Skeletal muscle cell (primary cell): Measurements from ENCODE around the gene GPR85.
"Not testable (repeated sequence)": the region's sequence is repeated elsewhere in the genome, so short reads cannot be mapped to it uniquely, and the experiment has no call there.

Experiments
- DNase-seq: peaks from one replicate; pipeline ENCODE4 v3.0.0-alpha.2; 2010; ENCODE audit warnings: low read depth
- H3K4me3 ChIP-seq: 2 replicates; pipeline ENCODE4 v1.5.1; 2011; ENCODE audit warnings: low read depth, mild to moderate bottlenecking, control low read depth, low read length, moderate library complexity

The GPR85 gene, protein sequence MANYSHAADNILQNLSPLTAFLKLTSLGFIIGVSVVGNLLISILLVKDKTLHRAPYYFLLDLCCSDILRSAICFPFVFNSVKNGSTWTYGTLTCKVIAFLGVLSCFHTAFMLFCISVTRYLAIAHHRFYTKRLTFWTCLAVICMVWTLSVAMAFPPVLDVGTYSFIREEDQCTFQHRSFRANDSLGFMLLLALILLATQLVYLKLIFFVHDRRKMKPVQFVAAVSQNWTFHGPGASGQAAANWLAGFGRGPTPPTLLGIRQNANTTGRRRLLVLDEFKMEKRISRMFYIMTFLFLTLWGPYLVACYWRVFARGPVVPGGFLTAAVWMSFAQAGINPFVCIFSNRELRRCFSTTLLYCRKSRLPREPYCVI

DNA sequence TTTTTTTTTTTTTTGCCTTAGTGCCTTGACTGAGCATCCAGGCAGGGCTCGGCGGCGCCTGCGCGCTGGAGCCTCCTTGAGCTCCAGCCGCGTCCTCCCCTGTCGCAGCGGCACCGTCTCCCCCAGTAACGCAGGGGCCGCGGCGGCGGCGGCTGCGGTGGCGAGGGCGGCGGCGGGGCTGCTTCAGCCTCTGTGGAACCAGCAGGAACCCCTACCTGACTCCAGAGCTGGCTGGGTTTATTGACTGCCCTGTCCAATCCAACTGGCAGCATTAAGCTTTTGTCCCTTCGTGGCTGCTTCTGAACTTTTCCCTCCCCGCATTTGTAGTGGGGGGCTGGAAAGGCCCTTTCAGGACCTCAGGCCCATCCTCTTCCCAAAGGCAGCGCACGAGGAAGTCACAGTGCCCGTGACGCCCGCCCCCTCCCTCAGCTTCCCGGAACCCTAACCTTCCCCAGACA, at the start of gene GPR85:
Gene GPR85 (minus strand): TSS at position 397 of the 458 bp plus-strand sequence. CDS start 2,106 bp downstream, outside the sequence.
- DNase-seq, result no peak
- H3K4me3 ChIP-seq, result peak within 1 kb of the TSS; percentile 68

DNA sequence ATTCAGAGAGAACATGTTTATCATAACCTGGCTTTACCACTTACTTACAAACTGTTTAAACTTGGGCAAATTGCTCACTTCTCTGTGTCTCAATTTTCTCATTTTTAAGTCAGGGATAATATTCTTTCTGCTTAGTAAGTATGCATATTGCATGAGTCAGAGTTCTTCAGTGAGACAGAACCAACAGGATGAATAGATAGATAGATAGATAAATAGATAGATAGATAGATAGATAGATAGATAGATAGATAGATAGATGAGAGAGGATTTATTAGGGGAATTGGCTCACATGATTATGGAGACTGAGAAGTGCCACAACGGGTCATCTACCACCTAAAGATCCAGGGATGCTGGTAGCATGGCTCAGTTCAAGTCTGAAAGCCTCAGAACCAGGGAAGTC, 47.4 kb upstream of the GPR85 start:
- H3K4me3 ChIP-seq, result no peak overlapping the region
- no peak for DNase-seq

DNA sequence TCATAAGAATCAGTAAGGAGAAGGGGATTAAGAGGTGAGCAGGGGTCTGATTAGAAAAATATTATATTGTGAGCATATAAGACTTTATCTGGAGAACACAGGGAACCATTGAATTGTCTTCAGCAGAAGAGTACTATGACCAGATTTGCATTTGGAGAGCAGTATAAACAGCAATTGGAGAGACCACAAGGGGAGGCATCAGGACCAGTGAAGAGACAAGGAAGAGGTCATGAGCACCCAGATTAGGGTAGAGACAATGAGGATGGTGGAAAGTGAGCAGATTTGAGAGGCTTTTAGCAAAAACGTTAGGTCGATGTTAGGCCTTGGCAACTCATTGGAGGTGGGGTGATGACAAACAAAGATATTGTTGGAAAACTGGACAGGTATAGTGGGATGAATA, 44.7 kb upstream of the GPR85 start:
- DNase-seq, result no peak
- H3K4me3 ChIP-seq, result no peak overlapping the region

DNA sequence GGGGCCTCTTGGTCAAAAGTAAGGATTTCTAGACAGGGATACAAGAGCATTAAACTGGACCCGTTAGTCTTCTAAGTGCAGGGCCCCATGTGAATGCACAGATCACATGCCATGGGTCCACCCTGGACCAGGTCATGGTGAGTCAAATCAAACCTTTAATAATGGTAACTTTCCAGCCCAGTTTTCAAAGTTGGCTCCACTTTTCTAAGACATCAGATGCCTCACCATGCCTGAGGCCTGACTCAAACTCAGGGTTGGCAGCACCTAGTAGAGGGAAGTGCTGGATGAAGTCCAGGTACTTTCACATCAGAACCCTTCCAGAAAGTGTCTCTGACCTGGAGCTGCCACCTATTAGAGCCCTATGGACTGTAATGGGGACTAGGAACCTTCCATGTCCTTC, 41.4 kb upstream of the GPR85 start:
- DNase-seq, result no peak

DNA sequence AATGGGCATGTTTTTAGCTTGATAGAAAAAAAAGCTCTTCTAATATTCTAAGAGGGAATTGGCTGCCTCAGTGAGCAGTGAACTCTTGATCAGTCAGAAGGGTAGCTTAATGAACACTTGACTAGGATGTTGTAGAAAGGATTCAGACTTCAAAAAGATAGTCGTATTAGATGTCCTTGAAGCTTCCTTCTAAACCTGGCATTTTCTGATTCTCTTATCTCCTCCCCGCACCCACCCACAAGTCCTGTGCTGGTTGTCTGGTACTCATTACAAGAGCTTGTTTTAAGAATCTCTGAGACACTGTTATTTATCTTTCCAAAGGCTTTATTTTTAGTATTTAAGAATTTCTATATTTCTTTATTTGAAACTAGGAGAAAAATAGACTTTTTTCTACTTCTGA, 39.1 kb upstream of the GPR85 start:
- no peak overlapping the region for H3K4me3 ChIP-seq
- no peak for DNase-seq

More for the DNA sequence above, 41.4 kb upstream of the GPR85 start:
- no peak overlapping the region for H3K4me3 ChIP-seq

DNA sequence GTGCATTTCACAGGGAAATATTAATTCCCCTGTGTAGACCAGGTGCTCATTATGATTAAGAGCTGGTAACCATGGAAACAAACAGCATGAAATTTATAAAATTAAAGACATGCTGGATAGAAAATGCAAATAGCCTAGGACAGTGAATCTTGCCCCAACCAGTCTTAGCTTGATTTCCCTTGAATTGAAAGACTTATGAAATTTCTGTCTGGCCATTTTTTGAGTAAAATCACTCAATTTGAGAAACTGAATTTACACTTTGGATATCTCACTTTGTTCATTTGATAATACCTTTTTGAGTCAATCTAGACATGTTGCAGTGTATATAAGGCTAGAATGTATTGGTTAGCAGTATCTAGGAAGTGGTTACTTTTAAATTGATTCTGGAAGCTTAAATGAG, 36.1 kb upstream of the GPR85 start:
- no peak for DNase-seq
- no peak overlapping the region for H3K4me3 ChIP-seq

DNA sequence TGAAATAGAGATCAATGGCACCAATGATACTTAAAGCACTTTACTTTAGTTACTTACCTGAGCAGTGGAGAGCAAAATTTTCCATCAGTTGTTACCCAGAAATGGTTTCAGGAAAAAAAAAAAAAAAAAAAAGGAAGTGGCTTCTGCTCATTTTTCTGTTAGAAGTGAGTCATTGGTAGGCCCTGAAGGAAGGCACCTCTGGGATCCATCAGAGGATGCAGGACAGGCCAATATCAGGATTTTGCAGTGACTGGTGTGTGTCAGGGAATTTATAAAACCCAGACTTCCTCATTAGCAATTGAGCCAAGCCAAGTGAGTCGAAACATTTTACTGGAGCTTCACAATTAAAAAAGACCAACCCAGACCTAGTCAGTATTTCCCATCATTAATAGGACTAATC, 34.0 kb upstream of the GPR85 start:
- no peak for DNase-seq
- no peak overlapping the region for H3K4me3 ChIP-seq

DNA sequence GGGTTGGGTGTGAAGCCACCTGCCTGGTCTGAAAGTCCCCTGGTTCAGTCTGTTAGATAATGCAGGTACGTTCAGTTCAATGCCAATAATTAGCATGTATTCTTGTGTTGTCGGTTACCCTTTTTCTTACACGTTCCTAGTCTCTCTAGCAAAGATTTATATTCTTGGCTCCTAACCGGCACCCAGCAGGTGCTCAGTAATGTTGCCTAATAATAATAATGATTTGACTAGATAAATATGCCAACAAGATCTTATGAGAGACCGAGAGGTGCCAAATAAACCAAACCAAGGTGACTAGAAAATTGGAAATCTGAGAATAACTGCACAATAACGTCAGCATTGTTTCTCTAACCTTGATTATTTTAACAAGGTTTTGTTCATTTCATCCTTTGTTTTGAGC, 32.8 kb upstream of the GPR85 start:
- no peak for DNase-seq

DNA sequence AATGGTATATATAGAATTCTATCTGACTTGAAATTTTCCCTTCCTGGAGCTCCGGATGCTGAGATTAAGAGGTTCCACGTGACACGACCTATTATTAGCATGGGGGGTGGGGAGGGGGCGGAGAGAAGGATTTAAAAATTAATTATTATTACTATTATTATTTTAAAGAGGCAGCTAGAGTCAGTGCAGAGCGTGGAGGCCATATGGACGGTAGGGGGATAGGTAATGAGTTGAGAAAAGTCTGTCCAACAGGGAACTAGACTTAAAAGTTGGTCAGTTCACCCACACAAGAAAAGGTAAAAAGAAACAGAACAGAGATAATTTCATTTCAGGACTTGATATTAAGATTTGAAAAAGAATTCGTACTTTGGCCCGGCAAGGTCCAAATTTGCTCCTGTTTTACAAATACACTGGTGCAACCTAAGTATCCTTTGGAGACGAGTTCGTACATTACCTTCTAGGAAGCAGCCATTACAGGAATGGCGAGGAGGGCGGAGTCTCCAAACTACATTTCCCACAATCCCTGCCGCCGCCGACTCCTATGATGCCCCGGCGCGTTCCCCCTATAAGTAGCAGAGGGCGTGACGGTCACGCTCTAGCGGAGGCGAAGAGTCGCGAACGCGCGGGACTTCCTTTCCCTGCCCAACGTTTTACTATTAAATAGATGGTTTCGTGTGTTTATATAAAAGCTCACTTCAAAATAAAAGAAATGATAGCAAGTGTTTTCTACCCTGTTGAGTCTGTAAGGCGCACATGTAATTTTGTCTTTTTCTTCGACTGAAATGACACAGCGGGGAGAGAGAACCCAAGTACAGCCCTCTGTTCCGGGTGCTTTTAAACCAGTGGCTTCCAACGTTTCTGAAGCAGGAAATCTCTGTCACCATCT, 31.7 kb upstream of the GPR85 start, which contains the start of gene SMIM30:
Gene SMIM30 (minus strand): TSS at position 481 of the 886 bp plus-strand sequence. CDS start 976 bp downstream, outside the sequence.
- peak within 1 kb of the TSS; percentile 67 for H3K4me3 ChIP-seq
- DNase-seq, result peak; percentile 58

More for the DNA sequence above, 32.8 kb upstream of the GPR85 start:
- H3K4me3 ChIP-seq, result no peak overlapping the region

DNA sequence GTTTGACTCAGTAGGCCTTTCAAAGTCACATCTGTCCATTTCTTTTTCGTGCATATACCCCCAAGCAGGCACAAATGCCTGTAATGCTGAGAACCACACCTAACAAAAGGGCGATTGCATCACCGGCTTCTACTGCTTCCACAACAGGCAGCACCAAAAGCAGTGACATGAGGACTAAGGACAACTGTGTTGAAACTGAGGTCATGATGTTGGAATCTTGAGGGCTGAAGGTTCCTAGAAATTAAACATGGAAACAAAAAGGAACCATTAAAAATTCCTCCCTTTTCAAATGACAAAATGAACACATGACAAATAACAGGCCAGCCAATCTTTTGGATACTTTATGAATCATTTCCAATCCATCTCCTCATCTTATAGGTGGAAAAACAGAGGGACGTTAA, 30.7 kb upstream of the GPR85 start:
- not testable (repeated sequence) for DNase-seq
- H3K4me3 ChIP-seq, result peak overlapping the region; percentile 67

DNA sequence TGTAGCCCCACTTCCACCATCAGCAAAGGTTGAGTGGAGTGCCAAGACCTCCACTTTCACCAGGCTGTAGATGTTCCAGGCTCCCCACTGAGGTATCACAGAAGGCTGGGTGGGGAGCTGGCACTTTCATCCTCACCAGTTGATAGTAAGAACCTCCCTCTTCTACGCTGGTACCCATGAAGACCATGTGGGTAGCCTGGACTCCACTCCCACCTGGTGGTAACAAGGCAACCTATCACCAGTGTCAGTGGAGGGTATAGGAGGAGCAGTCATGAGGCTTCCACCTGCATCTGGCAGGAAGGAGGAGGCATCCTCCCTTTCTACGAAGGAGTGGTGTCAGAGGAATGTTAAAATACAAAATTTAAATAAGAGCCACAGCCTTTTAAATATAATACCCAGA, 27.3 kb upstream of the GPR85 start:
- DNase-seq, result no peak
- no peak overlapping the region for H3K4me3 ChIP-seq

DNA sequence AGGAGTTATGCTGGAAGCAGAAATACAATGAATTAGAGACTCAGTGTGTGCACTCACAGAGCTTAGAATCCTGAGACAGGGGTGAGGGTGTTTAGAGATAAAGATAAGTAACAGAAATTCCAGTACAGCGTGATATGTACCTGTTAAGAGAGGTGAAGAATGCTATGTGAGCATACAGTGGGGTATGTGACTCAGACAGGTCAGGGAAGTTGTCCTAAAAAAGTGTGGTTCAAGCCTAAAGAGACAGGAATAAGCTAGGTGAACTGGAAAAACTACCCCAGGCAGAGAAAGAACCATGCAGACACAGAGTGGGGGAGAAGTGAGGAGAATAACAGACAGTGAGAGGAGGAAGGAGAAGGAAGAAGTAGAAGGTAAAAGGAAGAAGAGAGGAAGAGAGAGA, 23.1 kb upstream of the GPR85 start:
- H3K4me3 ChIP-seq, result no peak overlapping the region
- DNase-seq, result no peak

DNA sequence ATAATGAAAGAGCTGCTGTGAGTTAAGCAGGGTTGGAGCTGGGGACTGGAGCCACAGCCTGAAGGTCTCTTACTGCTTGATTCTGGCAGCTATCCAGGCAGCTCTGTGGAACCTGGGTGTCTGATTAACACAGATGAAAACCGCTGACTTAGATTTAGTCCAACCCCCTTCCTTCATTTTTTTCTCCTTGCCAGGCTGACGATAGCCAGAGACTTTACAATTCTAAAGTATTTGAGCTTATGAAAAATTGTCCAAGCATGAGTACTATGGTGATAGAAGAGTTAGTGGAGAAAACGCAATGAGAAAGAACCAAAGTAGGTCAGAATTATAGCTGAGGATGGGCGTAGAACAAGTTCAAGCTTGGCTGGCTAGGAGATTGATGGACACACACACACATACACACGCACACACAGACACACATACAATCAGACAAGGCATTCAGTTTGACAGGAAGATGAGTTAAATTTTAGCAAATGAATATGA, 13.5 kb upstream of the GPR85 start:
- H3K4me3 ChIP-seq, result no peak overlapping the region
- peak; percentile 56 for DNase-seq

DNA sequence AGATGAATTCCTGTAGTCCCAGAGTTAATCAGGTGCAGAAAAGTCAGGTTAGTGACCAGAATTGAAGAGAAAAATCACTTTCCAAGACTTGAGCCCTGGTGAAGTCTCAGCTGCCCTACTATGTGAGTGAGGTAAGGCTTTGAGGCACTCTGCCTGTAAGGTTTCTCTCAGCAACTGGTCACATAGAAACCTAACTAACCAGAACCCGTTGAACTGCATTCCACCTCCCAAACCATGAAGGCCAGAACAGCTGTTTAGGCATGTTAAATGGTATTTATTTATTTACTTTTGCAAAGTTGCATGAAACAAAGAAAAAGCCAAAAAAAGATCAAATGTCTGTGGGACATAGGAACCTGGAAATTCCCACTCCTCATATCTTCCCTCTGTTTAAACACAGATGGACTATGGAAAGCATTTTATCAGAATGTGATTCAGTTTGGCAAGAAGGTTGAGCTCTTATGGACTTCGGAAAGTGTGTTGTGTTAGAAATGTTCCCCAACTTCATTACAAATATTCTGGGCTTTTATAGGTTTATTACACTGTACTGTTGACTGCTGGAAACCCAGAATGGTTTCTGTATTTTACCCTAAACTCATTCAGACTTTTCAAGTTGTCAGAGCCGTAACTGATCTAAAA, 12.8 kb upstream of the GPR85 start:
- no peak overlapping the region for H3K4me3 ChIP-seq
- no peak for DNase-seq

DNA sequence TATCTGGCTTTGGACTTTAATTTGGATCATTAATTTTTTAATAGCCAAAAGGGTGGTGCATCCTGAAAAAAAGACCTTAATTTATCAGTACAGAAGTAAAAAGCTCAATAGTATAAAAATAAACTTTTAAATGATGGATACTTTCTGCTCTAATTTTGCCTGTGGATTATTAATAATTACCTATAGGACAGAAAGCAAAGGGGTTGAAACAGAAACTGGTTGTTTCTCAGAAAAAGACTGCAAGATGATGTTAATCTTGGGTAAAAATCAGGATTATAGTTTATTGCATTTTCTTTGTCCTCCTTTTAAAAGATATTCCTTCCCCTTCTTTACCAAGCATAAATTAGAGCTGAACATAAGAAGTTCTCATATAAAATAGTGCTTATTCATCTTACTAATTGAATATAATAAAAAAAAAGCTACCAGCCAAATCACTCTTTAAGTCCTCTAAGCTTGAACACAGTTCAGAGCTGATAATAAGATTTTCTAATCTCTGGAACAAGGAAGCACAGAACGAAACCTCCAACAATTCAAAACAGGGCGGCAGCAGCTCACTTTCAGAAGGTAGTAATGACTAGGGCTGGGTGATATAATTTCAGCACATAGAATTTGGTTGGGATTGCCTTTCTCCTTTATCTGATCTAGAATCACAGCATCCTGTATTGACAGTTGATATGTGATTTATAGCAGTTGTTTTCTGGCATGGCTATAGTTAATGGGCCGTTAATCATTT, 8.1 kb upstream of the GPR85 start:
- H3K4me3 ChIP-seq, result no peak overlapping the region
- DNase-seq, result no peak

DNA sequence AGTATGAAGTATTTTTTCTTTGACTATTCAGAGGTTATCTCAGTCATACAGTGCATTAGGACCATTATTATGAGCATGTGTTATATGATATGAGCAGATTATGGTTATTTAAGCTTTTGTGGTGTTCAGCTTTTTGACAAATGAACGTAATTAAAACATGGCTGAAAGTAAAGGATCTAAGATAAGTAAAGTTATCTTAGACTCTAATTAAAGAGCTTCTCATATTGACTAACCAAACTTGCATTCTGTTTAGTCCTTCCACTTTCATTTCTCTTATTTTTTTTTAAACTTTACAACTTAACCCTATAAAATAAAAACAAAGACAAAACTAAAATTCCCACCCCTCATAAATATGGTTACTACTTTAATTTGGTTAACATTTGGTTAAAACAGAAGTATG, 6.9 kb upstream of the GPR85 start:
- H3K4me3 ChIP-seq, result no peak overlapping the region
- DNase-seq, result no peak

DNA sequence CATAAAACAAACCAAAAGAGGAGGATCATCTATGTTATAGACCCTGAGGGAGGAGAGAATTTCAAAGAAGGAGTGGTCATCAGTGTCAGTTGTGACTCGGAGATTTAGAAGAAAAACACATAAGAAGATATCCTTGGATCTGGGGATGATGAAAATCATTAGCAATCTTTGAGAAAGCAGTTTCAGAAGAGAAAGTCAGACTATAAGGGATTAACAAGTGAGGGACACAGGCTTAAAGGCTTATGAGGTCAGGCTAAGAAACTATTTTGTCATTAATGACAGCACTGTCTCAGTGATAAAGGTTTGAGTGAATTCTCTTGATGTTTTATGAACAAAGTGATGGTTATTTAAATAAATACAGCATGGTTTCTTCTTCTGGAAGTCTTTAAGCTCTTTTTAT, 6.1 kb upstream of the GPR85 start:
- H3K4me3 ChIP-seq, result no peak overlapping the region
- DNase-seq, result no peak

DNA sequence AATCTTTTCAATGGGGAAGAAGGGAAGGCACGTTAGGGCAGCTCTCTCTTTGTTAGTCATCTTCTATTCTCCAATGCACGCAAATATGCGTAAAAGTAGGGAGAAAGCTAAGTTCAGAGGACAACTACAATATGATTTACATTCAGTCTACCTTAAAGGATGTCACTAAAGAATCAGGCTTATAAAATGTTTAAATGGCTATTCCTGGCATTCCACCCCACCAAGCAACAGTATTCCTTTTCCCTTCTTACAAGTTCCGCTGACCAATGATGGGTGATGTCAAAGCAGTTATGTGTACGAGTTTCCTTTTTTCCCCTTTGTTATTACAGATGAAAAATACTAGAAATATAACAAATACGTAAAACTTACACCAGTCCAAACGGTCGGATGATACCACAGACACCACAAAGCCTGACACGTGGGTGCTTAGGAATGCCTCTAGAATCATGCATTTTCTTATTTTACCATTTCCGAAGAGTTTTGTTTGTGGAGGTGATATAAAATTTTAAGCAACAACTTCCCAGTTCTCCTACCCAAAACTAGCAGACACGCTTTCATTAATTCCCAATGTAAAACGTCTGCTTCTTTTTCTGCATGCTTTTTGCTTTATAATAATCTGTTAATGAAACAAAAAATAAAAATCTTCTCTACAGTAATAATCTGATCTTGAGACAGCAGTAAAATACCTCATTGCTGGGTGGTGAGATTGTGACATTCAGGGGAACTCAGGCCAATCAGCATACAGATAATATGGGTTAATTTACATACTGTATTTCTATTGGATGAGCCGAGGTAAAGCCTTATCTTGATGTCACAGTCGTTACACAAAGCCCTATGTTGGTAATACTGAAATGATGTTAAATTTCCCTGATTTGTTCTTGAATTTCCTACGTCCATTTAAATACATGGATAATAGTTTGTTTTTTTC, 708 bp upstream of the GPR85 start:
- peak overlapping the region; percentile 68 for H3K4me3 ChIP-seq
- peak; percentile 89 for DNase-seq
